ENCODE data around the gene MFSD11.

GRCh38 chr17:76696763-76697701, 40.9 kb upstream of the MFSD11 start:
- TF ChIP-seq POLR2A (IDR thresholded peaks at IDR 0.05; ENCODE audit: low read depth, low read length) (no peak), CTCF (IDR thresholded peaks at IDR 0.05; ENCODE audit: extremely low read depth in 1 of 2, insufficient read depth in 1 of 2, low read depth in 1 of 2, low read length in 2 of 2) (no peak), GATA2 (IDR thresholded peaks at IDR 0.05; ENCODE audit: insufficient read depth, insufficient read length, low read depth, low read length) (no peak), POLR2AphosphoS5 (IDR thresholded peaks at IDR 0.05; ENCODE audit: insufficient read depth, low read depth, low read length) (peak; percentile 67), EZH2 (IDR thresholded peaks at IDR 0.05; ENCODE audit: borderline replicate concordance, low read depth, low read length, severe bottlenecking) (no peak), JUN (IDR thresholded peaks at IDR 0.05; ENCODE audit: borderline replicate concordance, insufficient read depth, insufficient read length, low read depth) (peak; percentile 25), FOS (IDR thresholded peaks at IDR 0.05; ENCODE audit: borderline replicate concordance, insufficient read depth, low read length) (peak; percentile 77)
- TF ChIP-seq, protein P1, sequence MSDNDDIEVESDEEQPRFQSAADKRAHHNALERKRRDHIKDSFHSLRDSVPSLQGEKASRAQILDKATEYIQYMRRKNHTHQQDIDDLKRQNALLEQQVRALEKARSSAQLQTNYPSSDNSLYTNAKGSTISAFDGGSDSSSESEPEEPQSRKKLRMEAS (IDR thresholded peaks at IDR 0.05; ENCODE audit: insufficient read depth, insufficient read length): no peak
